ENCODE data around the gene PKNOX2.

The PKNOX2 gene

DNA sequence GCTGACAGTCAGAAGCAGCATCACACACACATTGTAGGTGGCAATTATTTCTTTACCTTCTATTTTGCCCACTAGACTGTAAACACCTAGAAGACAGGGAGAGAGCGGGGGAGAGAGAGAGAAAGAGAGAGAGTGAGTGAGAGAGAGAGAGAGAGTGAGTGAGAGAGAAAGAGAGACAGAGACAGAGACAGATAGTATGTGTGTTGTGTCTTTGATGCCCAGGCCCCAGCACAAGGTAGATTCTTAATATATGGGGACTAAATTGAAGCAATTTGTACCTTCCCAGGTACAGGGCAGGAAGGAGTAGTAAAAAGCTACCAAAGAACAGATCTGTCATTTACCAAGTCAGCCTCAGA lies 163.7 kb downstream of the PKNOX2 start:
- no peak for FAIRE-seq
- TF ChIP-seq POLR2AphosphoS5 (IDR thresholded peaks at IDR 0.05; ENCODE audit: low read depth, low read length), result no peak
- no peak for TF ChIP-seq TAF1 (IDR thresholded peaks at IDR 0.05; ENCODE audit: borderline replicate concordance, low read depth, low read length)
- no peak for TF ChIP-seq POLR2A (IDR thresholded peaks at IDR 0.05; ENCODE audit: low read depth, low read length)
- no peak for DNase-seq (ENCODE audit: insufficient read length)

DNA sequence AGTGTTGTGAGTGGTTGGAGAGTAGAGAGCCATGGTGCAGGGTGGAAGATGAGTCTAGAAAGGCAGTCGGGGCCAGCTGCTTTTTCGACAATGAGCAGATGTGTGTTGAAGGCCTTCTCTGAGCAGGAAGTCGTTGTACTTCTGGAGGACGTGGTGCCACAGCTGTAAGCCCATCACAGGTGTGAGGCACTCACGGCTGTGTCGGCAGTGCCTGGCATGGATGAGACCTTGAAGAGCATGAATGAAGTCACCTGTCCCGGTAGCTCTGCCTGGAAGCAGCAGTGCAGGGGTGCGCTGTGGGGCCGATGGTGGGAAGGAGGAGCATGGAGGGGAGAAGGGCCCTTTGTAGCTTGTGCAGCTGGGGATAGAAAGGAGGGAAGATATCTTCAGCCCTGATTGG lies 165.2 kb downstream of the PKNOX2 start:
- no peak for FAIRE-seq
- TF ChIP-seq POLR2A (IDR thresholded peaks at IDR 0.05; ENCODE audit: low read depth, low read length) (no peak), POLR2AphosphoS5 (IDR thresholded peaks at IDR 0.05; ENCODE audit: low read depth, low read length) (no peak), TAF1 (IDR thresholded peaks at IDR 0.05; ENCODE audit: borderline replicate concordance, low read depth, low read length) (no peak)
- DNase-seq (ENCODE audit: insufficient read length), result no peak

DNA sequence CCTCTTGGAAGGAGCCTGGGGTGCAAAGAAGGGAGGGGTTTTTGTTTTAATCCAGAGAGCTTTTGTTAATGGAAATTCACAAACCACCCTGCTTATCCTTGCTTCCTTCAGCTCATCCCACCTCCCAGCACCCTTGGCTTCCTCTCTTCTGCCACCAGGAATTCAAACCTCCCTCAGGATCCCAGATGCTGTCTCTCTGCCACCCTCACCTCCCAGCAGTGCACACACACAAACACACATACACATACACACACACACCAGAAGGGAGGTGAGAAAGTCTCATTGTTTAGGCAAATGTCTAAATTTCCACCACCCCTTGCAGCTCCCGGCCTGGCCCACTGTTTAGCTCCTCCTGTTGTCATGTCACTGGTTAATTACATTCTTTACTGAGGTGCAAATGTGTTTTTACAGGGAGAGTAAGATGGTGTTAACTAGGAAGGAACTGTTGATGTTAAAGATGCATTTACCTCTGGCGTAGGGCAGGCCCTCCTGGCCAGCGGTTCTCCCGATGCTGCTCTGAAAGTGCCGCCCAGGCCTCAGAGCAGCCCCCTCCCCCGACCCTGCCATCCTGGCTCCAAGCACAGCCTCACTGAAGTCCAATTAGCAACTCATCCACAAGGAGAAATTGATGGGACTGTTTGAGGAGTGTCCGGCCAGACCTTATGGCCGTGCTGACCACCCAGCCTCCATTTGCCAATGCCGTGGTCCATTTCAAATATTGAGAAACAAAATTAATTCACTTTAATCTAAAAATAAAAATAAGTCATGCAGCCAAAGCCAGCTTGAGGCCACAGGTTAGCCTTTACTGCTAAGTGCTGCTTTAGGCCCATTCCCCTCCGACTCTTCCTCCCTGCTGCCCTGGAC lies 166.1 kb downstream of the PKNOX2 start:
- TF ChIP-seq TAF1 (IDR thresholded peaks at IDR 0.05; ENCODE audit: borderline replicate concordance, low read depth, low read length) (no peak), POLR2A (IDR thresholded peaks at IDR 0.05; ENCODE audit: low read depth, low read length) (no peak), POLR2AphosphoS5 (IDR thresholded peaks at IDR 0.05; ENCODE audit: low read depth, low read length) (no peak)
- DNase-seq (ENCODE audit: insufficient read length) (no peak), FAIRE-seq (no peak)

DNA sequence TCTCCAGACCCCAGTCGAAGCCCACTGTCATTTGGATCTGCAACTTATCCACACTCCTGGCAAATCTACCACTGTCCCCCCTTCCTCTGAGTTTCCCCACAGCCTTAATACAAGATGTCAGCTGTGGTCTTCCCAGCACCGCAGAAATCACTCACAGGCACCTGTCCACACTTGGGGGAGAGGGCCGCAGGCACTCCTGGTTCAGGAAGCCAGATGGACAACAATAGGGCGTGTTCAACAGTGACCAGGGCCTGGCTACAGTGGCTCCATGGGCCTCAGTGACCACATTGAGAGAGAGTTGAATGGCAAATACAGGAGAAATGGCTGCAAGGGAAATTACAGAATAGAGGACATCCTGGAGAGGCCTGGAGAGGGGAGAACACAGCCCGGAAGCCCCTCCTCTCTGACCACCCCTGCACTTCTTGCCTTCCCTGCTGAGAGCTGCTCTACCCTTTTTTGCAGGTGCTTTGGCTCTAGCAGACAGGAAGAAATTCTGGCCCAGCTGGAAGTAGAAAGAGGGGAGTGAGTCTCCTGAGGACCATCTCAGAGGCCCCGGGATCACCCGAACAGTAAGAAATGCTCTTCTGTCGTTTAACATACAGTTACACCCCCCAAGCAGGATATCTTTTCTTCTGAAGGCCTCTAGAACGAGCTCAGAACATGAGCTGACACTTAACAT lies 166.9 kb downstream of the PKNOX2 start:
- no peak for DNase-seq (ENCODE audit: insufficient read length)
- FAIRE-seq, result no peak
- no peak for TF ChIP-seq POLR2AphosphoS5 (IDR thresholded peaks at IDR 0.05; ENCODE audit: low read depth, low read length)
- TF ChIP-seq TAF1 (IDR thresholded peaks at IDR 0.05; ENCODE audit: borderline replicate concordance, low read depth, low read length), result no peak
- TF ChIP-seq POLR2A (IDR thresholded peaks at IDR 0.05; ENCODE audit: low read depth, low read length), result no peak

DNA sequence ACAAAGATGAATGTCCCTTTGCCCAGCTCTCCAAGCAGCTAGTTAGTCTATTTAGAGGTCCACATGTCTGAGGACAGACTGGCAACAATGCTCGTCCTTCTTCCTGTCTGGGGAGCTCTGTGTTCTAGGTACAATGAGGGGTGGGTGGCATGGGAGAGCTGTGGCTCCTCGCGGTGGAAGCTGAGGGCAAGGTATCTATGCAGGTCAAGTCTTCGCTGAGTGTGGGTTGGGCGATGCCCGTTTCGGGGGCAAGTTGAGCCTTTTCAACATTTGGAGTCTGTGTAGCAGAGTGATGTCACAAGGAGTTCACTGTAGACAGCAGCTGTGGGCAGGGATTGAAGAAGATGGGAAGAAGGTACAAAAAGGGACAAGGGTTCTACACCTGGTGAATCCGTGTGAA lies 168.3 kb downstream of the PKNOX2 start:
- FAIRE-seq (no peak), DNase-seq (ENCODE audit: insufficient read length) (no peak)
- TF ChIP-seq POLR2AphosphoS5 (IDR thresholded peaks at IDR 0.05; ENCODE audit: low read depth, low read length), result no peak
- no peak for TF ChIP-seq TAF1 (IDR thresholded peaks at IDR 0.05; ENCODE audit: borderline replicate concordance, low read depth, low read length)
- no peak for TF ChIP-seq POLR2A (IDR thresholded peaks at IDR 0.05; ENCODE audit: low read depth, low read length)

DNA sequence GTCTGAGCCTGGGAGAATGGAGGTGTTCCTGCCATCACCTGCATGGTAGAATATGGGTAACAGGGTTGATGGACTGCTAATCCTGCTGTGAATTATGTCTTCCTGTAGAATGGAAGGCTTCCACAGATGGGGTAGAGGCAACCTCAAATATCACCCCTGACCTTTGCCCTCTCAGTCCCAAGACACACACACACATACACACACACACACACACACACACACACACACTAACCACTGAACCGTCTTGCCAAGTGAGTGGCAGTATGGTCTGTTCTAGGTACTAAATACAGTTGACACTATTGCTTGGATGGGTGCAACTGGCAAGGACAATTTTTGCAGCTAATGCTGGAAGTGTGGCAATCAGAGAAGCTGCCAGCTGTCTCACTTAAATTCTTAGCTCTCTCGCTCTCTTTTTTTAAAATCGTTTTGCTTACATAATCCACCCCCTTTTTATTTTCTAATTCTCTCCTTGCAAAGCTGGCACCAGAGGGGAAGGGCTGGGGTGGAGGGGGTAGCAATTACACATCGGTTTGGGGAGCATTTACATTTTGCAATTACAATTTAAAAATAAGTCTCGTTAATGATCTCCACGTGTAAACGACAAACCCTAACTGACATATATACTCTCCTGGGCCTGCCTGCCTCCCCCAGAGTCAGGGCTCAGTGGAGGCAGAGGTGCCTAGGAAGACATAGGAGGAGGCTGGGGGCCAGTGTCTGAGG lies 169.0 kb downstream of the PKNOX2 start:
- DNase-seq (ENCODE audit: insufficient read length) (no peak), FAIRE-seq (no peak)
- no peak for TF ChIP-seq POLR2AphosphoS5 (IDR thresholded peaks at IDR 0.05; ENCODE audit: low read depth, low read length)
- no peak for TF ChIP-seq POLR2A (IDR thresholded peaks at IDR 0.05; ENCODE audit: low read depth, low read length)
- no peak for TF ChIP-seq TAF1 (IDR thresholded peaks at IDR 0.05; ENCODE audit: borderline replicate concordance, low read depth, low read length)

DNA sequence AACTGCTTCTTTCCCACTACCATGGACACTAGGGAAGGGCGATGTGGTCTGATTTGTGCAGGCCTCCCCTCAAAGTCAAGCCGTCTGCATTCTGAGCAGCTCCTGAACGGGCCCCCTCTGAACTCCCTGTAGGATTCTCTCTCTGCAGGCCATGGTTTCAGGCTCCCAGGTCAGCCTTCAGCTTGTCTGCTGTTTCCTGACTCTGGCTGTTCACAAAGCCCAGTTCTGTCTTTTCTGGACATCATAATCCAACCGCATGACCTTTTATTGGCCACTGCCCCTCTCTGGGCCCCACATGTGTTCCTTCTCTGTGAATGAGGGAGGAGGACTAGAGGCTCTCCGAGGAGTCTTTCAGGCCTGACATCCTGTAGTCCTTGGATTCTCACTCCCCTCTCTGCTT lies 170.6 kb downstream of the PKNOX2 start:
- FAIRE-seq, result no peak
- no peak for DNase-seq (ENCODE audit: insufficient read length)
- TF ChIP-seq POLR2A (IDR thresholded peaks at IDR 0.05; ENCODE audit: low read depth, low read length) (no peak), POLR2AphosphoS5 (IDR thresholded peaks at IDR 0.05; ENCODE audit: low read depth, low read length) (no peak), TAF1 (IDR thresholded peaks at IDR 0.05; ENCODE audit: borderline replicate concordance, low read depth, low read length) (no peak)

DNA sequence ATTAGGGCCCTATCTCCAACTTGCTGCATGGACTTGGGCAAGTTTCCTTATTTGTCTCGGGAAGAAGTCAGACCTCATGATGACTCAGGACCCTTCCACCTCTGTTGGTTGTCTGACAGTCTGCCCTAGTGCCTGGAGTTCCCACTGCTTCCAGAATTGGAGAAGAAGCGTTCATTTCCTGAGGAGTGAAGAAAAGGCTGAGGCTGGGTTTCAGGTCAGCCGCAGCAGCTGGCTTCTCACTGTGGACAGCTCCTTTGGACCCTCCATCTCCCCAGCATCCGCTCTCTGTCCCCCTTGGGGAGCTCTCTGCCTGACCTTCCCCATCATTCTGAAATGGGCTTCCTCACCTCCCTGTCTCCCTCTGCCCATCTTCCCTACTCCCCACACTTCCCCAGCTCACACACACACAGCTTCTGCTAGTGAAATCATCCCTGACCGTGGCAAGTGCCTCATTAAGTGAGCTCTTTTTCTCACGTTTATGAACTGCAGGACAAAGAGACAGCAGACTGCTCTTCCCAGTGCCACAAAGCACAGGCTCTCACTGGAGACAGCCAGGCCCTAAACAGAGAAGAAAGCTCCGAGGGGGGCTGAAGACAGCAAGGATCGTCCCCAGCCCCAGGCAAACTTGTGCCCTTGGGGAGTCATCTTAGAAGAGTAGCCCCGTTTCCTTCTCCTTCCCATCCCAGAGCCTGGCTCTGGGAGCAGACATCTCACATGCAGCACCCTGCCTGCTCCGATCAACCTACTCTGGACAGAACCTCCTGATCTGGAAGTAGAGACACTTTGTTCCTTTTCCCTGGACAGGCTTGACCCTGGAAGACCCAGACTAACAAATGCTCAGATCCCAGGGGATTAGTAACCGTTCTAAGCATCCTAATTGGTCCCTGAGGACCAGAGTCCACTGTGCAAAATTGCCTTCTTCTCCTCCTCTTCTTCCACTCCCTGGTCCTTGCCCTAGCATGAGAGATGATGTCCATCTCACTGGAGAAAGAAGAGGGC lies 173.6 kb downstream of the PKNOX2 start:
- no peak for FAIRE-seq
- TF ChIP-seq POLR2A (IDR thresholded peaks at IDR 0.05; ENCODE audit: low read depth, low read length) (no peak), POLR2AphosphoS5 (IDR thresholded peaks at IDR 0.05; ENCODE audit: low read depth, low read length) (no peak), TAF1 (IDR thresholded peaks at IDR 0.05; ENCODE audit: borderline replicate concordance, low read depth, low read length) (no peak)
- no peak for DNase-seq (ENCODE audit: insufficient read length)

DNA sequence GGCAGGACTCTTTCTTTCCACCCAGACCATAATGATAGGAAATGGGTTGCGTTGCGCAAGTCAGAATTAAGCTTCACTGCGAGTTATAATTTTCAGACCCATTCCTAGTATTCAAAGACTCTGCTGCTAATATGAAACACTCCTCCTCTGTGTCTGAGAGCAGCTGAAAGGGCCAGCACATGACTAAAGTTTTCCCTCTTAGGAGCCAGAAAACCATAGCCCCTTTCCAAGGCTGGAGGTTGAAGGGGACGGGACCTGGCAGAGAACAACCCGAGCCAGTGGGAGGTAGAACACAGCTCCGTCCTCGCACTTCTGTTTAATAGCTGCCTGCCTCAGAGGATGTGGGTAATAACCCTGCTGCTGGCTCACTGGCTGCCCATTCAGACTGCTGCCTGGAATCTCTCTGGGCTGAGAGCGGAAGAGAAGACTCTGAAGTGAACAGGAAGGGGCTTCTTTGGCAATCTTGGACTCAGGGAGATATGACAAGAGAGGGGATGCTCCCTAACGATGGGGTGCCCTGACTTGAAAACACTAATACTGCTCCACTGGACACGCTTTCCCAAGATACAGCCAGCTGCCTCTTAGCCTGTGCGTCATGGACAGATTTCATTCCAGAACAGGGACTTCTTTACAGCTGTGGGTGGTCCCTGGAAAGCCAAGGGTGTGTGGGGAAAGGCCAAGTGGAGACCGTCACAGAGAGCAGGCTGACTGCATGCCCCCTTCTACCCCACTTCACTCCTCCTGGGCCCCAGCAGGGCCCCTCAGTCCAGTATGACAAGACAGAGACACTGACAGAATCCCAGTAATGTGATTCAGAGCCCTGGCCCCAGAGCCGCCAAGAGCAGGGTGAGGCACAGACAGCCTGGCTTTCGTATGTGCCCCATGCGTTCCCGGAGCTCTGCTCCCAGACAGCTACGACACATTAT lies 174.6 kb downstream of the PKNOX2 start:
- TF ChIP-seq POLR2A (IDR thresholded peaks at IDR 0.05; ENCODE audit: low read depth, low read length) (no peak), POLR2AphosphoS5 (IDR thresholded peaks at IDR 0.05; ENCODE audit: low read depth, low read length) (no peak), TAF1 (IDR thresholded peaks at IDR 0.05; ENCODE audit: borderline replicate concordance, low read depth, low read length) (no peak)
- DNase-seq (ENCODE audit: insufficient read length) (no peak), FAIRE-seq (no peak)

DNA sequence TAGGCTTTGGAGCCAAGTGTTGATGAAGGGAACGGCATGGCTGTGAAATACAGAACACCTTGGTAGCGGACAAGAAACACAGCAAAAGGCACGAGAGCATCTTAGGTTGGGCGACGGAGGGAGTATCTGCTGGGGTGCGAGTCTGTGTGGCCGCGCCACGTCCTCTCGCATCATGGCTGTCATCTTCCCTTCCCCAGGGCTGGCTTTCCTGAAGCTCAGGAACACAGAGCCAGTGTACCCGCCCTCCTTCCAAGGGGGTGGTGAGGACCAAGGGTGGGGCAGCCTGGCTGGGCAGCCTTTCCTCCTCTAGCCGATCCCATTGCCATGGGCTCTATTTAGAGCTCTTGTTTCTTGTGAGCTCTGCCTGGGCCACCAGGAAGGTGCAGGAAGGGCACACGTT lies 177.1 kb downstream of the PKNOX2 start:
- FAIRE-seq, result no peak
- no peak for TF ChIP-seq POLR2AphosphoS5 (IDR thresholded peaks at IDR 0.05; ENCODE audit: low read depth, low read length)
- TF ChIP-seq TAF1 (IDR thresholded peaks at IDR 0.05; ENCODE audit: borderline replicate concordance, low read depth, low read length), result no peak
- TF ChIP-seq POLR2A (IDR thresholded peaks at IDR 0.05; ENCODE audit: low read depth, low read length), result no peak
- no peak for DNase-seq (ENCODE audit: insufficient read length)

Data from GM12892 (cell line).